ENCODE data around the gene SLCO4A1. TPM values are rescaled to one million over a fixed set of nuclear protein-coding genes. Genes with fewer than 3 reads are reported as not detected.

Gene SLCO4A1
- total and polyA plus RNA-seq, 9 of the 15 experiments (the other 6 are each of a cell fraction or from before 2014, with no cell fraction given), result 1.6 to 21.9 (median 12.8) TPM

GRCh38 chr20:62685781-62686555, 43.7 kb downstream of the SLCO4A1 start (continued):
- no peak for TF ChIP-seq ZNF592 (IDR thresholded peaks at IDR 0.05)
- no peak for TF ChIP-seq CEBPG (CRISPR knock-in tag; IDR thresholded peaks at IDR 0.05)
- TF ChIP-seq CEBPG (tag; conservative IDR thresholded peaks at IDR 0.05 in 1 of 2, IDR thresholded peaks at IDR 0.05 in 1 of 2), result no peak
- TF ChIP-seq FOXK1 (CRISPR knock-in tag; IDR thresholded peaks at IDR 0.05; ENCODE audit: borderline replicate concordance), result 0 out of 2 replicates have a peak, but pooled peaks have one; percentile 86
- no peak for TF ChIP-seq NR1H2 (CRISPR knock-in tag; IDR thresholded peaks at IDR 0.05)
- TF ChIP-seq PHF21A (IDR thresholded peaks at IDR 0.05; ENCODE audit: borderline replicate concordance, low read depth), result no peak
- TF ChIP-seq ELF1 (tag; IDR thresholded peaks at IDR 0.05), result peak; percentile 65
- peak in 1 of 2 experiments; percentile 75; a peak in 2 of 4 replicates for TF ChIP-seq HDAC1 (IDR thresholded peaks at IDR 0.05)
- peak; percentile 81 for TF ChIP-seq CBFA2T2 (conservative IDR thresholded peaks at IDR 0.05)
- TF ChIP-seq TRIM25 (IDR thresholded peaks at IDR 0.05; ENCODE audit: borderline replicate concordance), result no peak
- TF ChIP-seq ZNF445 (CRISPR knock-in tag; IDR thresholded peaks at IDR 0.05; ENCODE audit: low read depth), result no peak
- no peak for TF ChIP-seq ZNF263 (CRISPR knock-in tag; IDR thresholded peaks at IDR 0.05; ENCODE audit: borderline replicate concordance)
- TF ChIP-seq PHB (CRISPR knock-in tag; IDR thresholded peaks at IDR 0.05), result no peak
- TF ChIP-seq ARID3B (CRISPR knock-in tag; IDR thresholded peaks at IDR 0.05; ENCODE audit: borderline replicate concordance), result no peak
- peak; percentile 34 for TF ChIP-seq TAF1 (IDR thresholded peaks at IDR 0.05; ENCODE audit: control insufficient read depth, extremely low read depth, insufficient read depth, low read length, severe bottlenecking)
- no peak for TF ChIP-seq GMEB1 (CRISPR knock-in tag; IDR thresholded peaks at IDR 0.05)
- TF ChIP-seq EHMT2 (IDR thresholded peaks at IDR 0.05), result no peak
- no peak for TF ChIP-seq ZNF764 (CRISPR knock-in tag; IDR thresholded peaks at IDR 0.05; ENCODE audit: low read depth)
- TF ChIP-seq XRCC3 (IDR thresholded peaks at IDR 0.05), result no peak

Data from K562 (cell line).